ENCODE data around the gene KCNE5.

DNA sequence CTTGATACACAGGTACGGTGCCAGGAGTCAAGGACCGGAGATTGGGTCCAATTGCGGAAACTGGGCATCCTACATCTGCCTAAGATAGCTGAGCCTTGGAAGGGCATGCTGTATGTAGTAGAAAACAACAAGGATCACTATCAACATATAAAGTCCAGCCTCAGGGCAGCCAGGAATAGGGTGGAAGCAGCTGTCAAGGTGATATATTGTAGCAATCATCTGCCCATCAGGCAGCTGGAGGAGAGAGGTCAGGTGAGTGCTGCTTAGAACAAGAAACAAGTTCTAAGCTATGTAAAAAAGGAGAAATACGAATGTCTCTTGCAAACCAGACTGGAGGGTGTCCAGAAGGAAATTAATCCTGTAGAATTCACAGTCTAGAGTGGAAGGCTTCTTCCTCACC is 34.8 kb downstream of the KCNE5 start:
- TF ChIP-seq, protein P1, sequence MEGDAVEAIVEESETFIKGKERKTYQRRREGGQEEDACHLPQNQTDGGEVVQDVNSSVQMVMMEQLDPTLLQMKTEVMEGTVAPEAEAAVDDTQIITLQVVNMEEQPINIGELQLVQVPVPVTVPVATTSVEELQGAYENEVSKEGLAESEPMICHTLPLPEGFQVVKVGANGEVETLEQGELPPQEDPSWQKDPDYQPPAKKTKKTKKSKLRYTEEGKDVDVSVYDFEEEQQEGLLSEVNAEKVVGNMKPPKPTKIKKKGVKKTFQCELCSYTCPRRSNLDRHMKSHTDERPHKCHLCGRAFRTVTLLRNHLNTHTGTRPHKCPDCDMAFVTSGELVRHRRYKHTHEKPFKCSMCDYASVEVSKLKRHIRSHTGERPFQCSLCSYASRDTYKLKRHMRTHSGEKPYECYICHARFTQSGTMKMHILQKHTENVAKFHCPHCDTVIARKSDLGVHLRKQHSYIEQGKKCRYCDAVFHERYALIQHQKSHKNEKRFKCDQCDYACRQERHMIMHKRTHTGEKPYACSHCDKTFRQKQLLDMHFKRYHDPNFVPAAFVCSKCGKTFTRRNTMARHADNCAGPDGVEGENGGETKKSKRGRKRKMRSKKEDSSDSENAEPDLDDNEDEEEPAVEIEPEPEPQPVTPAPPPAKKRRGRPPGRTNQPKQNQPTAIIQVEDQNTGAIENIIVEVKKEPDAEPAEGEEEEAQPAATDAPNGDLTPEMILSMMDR (IDR thresholded peaks at IDR 0.05) = no peak
- no peak for TF ChIP-seq POLR2A (IDR thresholded peaks at IDR 0.05)

All from right lobe of liver (tissue), 4 donors.